Activated T-cell treated with anti-CD3 and anti-CD28 coated beads, Interleukin-2, amount 50 U/mL, for 24 hours (primary cell): ENCODE measurements around the gene MS4A15.

Source experiments
- DNase-seq: peaks from one replicate; pipeline ENCODE4 v3.0.0-alpha.2; 2020
- H3K27ac Mint-ChIP-seq: 2 replicates; pipeline ENCODE4 v1.8.0; 2020; ENCODE audit warnings: mild to moderate bottlenecking, mixed read lengths
- H3K27me3 Mint-ChIP-seq: 2 replicates; pipeline ENCODE4 v1.8.0; 2020; ENCODE audit warnings: mixed read lengths
- H3K36me3 Mint-ChIP-seq: 2 replicates; pipeline ENCODE4 v1.8.0; 2020; ENCODE audit warnings: low read depth, mixed read lengths
- H3K4me1 Mint-ChIP-seq: 2 replicates; pipeline ENCODE4 v1.8.0; 2020; ENCODE audit warnings: low read depth, mixed read lengths
- H3K4me3 Mint-ChIP-seq: 2 replicates; pipeline ENCODE4 v1.8.0; 2020; ENCODE audit warnings: mild to moderate bottlenecking, moderate library complexity, mixed read lengths
- H3K9me3 Mint-ChIP-seq: 2 replicates; pipeline ENCODE4 v1.8.0; 2020; ENCODE audit warnings: mixed read lengths

MS4A15 gene

DNA sequence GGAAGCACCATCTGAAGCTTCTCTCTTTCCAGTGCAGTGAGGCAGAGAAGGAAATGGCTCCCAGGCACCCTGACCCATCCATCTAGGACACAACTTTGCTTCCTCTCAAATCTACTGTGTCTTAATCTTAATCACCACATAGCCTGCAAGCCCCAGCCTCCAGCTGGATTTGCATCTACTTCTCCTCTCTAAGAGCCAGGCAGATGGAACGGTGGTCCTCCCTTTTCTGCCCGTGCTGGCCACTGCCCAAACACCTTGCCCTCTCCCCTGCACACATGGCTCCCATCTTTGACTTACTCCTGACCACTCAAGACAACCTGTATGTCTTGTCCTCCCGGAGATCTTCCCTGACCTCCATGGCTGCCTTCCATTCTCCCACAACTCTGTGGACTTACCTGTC, 35.9 kb downstream of the MS4A15 start:
- Mint-ChIP-seq H3K27me3 (no peaks in the 10 kb centered on the region), H3K4me1 (no peaks in the 10 kb centered on the region), H3K27ac (no peak overlapping the region), H3K4me3 (no peak overlapping the region), H3K36me3 (no peaks in the 10 kb centered on the region), H3K9me3 (no peaks in the 10 kb centered on the region)
- DNase-seq: no peak

DNA sequence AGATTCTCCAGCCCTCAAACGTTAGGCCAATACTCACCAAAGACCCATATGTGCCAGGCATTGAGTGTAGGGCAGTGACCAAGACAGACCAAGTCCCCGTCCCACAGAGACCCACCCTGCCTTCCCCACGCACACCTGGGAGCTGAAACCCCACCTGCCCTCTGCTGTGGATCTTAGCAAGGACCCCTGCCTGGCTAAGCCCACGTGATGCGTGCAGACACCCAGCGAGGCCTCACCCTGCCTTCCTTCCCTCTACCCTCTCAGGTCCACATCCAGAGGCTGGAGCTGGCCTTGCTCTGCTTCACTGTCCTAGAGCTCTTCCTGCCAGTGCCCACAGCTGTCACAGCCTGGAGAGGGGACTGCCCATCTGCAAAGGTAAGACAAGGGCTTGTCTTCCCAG, 38.6 kb downstream of the MS4A15 start:
- H3K4me3 Mint-ChIP-seq: no peak overlapping the region
- H3K9me3 Mint-ChIP-seq: no peaks in the 10 kb centered on the region
- no peaks in the 10 kb centered on the region for H3K27me3 Mint-ChIP-seq
- no peaks in the 10 kb centered on the region for H3K36me3 Mint-ChIP-seq
- no peak for DNase-seq
- no peaks in the 10 kb centered on the region for H3K4me1 Mint-ChIP-seq
- H3K27ac Mint-ChIP-seq: no peak overlapping the region

DNA sequence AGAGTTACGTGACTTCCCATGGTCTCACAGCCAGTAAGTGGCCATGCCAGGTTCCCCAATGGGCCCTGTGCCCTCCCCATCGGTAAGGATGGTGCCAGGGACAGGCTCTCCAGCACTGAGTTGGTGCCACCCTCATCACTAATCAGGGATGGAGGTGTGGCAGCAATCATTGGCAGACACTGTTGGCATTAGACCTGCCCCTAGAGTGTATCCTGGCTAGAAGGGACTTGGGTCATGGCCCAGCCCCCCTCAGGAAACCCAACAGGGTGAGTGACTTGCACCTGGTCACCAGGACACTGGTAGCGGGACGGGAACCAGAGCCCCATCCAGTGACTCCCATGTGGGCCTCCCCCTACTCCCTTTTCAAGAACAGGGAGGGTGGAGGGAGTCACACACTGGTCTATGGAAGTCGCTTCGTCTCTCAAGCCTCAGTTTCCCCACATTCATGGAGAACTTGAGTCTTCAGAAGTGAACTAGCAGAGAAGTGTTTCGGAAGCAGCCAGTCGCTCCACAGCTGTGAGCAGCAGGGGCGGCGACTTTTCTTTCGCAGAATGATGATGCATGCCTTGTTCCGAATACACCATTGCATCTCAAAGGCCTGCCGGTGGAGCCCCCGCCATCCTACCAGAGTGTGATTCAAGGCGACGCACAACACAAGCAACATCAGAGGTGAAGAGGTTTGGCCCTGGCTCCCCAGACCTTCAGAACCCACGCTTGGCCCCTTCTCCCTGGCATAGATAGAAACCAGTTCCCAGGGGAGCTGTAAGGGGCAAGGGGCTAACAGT, 41.4 kb downstream of the MS4A15 start:
- Mint-ChIP-seq H3K9me3 (no peaks in the 10 kb centered on the region), H3K27me3 (peaks cover 6% of the 10 kb centered on the region), H3K27ac (no peak overlapping the region), H3K36me3 (no peaks in the 10 kb centered on the region), H3K4me3 (no peak overlapping the region), H3K4me1 (no peaks in the 10 kb centered on the region)
- DNase-seq: no peak

GRCh38 chr11:60798631-60799030, 42.0 kb downstream of the MS4A15 start:
- no peak overlapping the region for H3K27ac Mint-ChIP-seq
- H3K4me3 Mint-ChIP-seq: no peak overlapping the region
- H3K4me1 Mint-ChIP-seq: no peaks in the 10 kb centered on the region
- no peak for DNase-seq
- H3K27me3 Mint-ChIP-seq: peaks cover 6% of the 10 kb centered on the region
- no peaks in the 10 kb centered on the region for H3K36me3 Mint-ChIP-seq
- H3K9me3 Mint-ChIP-seq: no peaks in the 10 kb centered on the region

- H3K36me3 Mint-ChIP-seq: no peaks in the 10 kb centered on the region
- peaks cover 6% of the 10 kb centered on the region for H3K27me3 Mint-ChIP-seq
- H3K27ac Mint-ChIP-seq: no peak overlapping the region
- H3K4me1 Mint-ChIP-seq: no peaks in the 10 kb centered on the region
- no peak for DNase-seq
- H3K4me3 Mint-ChIP-seq: no peak overlapping the region
- no peaks in the 10 kb centered on the region for H3K9me3 Mint-ChIP-seq
Measured at GRCh38 chr11:60801194-60801593, 44.5 kb downstream of the MS4A15 start.

- Mint-ChIP-seq H3K4me1 (no peaks in the 10 kb centered on the region), H3K27me3 (peaks cover 6% of the 10 kb centered on the region), H3K36me3 (no peaks in the 10 kb centered on the region), H3K9me3 (no peaks in the 10 kb centered on the region), H3K4me3 (no peak overlapping the region), H3K27ac (no peak overlapping the region)
- no peak for DNase-seq
Measured at GRCh38 chr11:60803273-60803936, 46.7 kb downstream of the MS4A15 start.

GRCh38 chr11:60809249-60809648, 52.6 kb downstream of the MS4A15 start:
- Mint-ChIP-seq H3K4me1 (no peaks in the 10 kb centered on the region), H3K36me3 (no peaks in the 10 kb centered on the region), H3K27me3 (no peaks in the 10 kb centered on the region), H3K9me3 (no peaks in the 10 kb centered on the region), H3K4me3 (no peak overlapping the region), H3K27ac (no peak overlapping the region)
- DNase-seq: no peak

- Mint-ChIP-seq H3K9me3 (no peaks in the 10 kb centered on the region), H3K4me1 (no peaks in the 10 kb centered on the region), H3K36me3 (no peaks in the 10 kb centered on the region), H3K4me3 (no peak overlapping the region), H3K27ac (no peak overlapping the region), H3K27me3 (no peaks in the 10 kb centered on the region)
- no peak for DNase-seq
Measured at GRCh38 chr11:60809691-60810090, 53.0 kb downstream of the MS4A15 start.

- no peaks in the 10 kb centered on the region for H3K9me3 Mint-ChIP-seq
- H3K4me1 Mint-ChIP-seq: no peaks in the 10 kb centered on the region
- no peak overlapping the region for H3K27ac Mint-ChIP-seq
- no peak overlapping the region for H3K4me3 Mint-ChIP-seq
- no peaks in the 10 kb centered on the region for H3K36me3 Mint-ChIP-seq
- no peaks in the 10 kb centered on the region for H3K27me3 Mint-ChIP-seq
- DNase-seq: no peak
Measured at GRCh38 chr11:60810151-60810550, 53.5 kb downstream of the MS4A15 start.

- Mint-ChIP-seq H3K4me3 (no peak overlapping the region), H3K4me1 (no peaks in the 10 kb centered on the region), H3K27ac (no peak overlapping the region), H3K27me3 (no peaks in the 10 kb centered on the region), H3K36me3 (no peaks in the 10 kb centered on the region), H3K9me3 (no peaks in the 10 kb centered on the region)
- no peak for DNase-seq
Measured at GRCh38 chr11:60810569-60810968, 53.9 kb downstream of the MS4A15 start.

GRCh38 chr11:60813324-60813723, 56.7 kb downstream of the MS4A15 start:
- Mint-ChIP-seq H3K9me3 (peaks cover 6% of the 10 kb centered on the region), H3K4me3 (no peak overlapping the region), H3K27ac (no peak overlapping the region), H3K4me1 (no peaks in the 10 kb centered on the region), H3K27me3 (no peaks in the 10 kb centered on the region), H3K36me3 (no peaks in the 10 kb centered on the region)
- no peak for DNase-seq

- no peak for DNase-seq
- Mint-ChIP-seq H3K4me1 (no peaks in the 10 kb centered on the region), H3K36me3 (no peaks in the 10 kb centered on the region), H3K27ac (no peak overlapping the region), H3K9me3 (peaks cover 6% of the 10 kb centered on the region), H3K4me3 (no peak overlapping the region), H3K27me3 (no peaks in the 10 kb centered on the region)
Measured at GRCh38 chr11:60814112-60814511, 57.4 kb downstream of the MS4A15 start.

DNA sequence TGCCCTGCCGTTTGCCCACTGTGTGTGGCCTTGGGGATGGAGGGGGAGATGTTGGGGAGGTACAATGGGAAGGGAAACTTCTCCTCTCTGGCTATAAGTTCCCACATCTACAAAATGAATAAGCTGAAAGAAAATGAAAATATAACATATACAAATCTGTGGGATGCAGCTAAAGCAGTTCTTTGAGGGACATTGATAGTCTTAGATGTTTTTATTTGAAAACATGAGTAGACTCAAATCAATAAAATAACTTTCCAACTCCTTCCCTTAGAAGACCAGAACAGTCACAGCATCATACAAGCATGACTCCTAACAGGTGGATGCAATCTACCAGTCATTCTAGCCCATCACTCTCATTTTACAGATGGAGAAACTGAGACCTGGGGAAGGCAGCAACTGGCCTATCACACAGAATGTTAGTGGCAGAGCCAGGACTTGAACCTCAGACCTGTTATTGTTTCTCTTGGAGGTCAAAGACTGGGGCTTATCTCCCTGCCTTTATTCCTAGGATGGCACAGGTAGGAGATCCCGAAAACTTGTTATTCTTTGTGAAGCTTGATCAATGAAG, 60.0 kb downstream of the MS4A15 start:
- Mint-ChIP-seq H3K27me3 (no peaks in the 10 kb centered on the region), H3K9me3 (peaks cover 6% of the 10 kb centered on the region), H3K4me3 (no peak overlapping the region), H3K4me1 (no peaks in the 10 kb centered on the region), H3K27ac (no peak overlapping the region), H3K36me3 (no peaks in the 10 kb centered on the region)
- DNase-seq: no peak

DNA sequence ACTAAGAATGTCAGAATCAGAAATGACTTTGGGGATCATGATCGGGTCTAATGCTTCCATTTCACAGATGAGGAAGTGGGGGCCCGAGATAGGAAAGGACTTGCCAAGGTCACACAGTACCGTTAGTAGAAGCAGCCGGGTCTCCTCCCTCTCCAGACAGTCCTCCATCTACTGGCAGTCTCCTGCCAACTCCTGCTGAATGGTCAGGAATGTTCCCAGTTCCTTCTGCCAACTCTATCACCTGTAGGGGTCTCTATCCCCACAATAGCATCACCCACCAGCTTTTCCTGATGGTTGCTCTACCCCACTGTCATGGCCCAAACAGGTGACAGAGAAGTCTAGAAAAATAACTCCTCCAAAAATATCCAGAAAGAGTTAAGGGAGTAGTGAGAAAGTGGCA, 61.4 kb downstream of the MS4A15 start:
- Mint-ChIP-seq H3K27ac (no peak overlapping the region), H3K36me3 (no peaks in the 10 kb centered on the region), H3K4me3 (no peak overlapping the region), H3K4me1 (no peaks in the 10 kb centered on the region), H3K9me3 (peaks cover 6% of the 10 kb centered on the region), H3K27me3 (peaks cover 3% of the 10 kb centered on the region)
- DNase-seq: no peak
